Measurements from ENCODE around the gene TCEANC.

Gene TCEANC

GRCh38 chrX:13693341-13693961 lies 40.5 kb downstream of the TCEANC start:
- DNase-seq = no peak

- no peak for DNase-seq
These were observed 41.4 kb downstream of the TCEANC start for GRCh38 chrX:13694359-13694758.

- no peak for DNase-seq
These were observed 42.0 kb downstream of the TCEANC start for GRCh38 chrX:13694983-13695382.

GRCh38 chrX:13695601-13696115 lies 42.7 kb downstream of the TCEANC start:
- DNase-seq = no peak

- DNase-seq = no peak
These were observed 44.5 kb downstream of the TCEANC start for GRCh38 chrX:13697455-13697854.

GRCh38 chrX:13697976-13698375 lies 45.0 kb downstream of the TCEANC start:
- DNase-seq = no peak

- no peak for DNase-seq
These were observed 45.5 kb downstream of the TCEANC start for GRCh38 chrX:13698432-13698831.

- no peak for DNase-seq
These were observed 46.4 kb downstream of the TCEANC start for GRCh38 chrX:13699183-13699826.

GRCh38 chrX:13700380-13700779 lies 47.4 kb downstream of the TCEANC start:
- DNase-seq = no peak

- no peak for DNase-seq
These were observed 49.3 kb downstream of the TCEANC start for GRCh38 chrX:13702111-13702789.

GRCh38 chrX:13703135-13703534 lies 50.2 kb downstream of the TCEANC start:
- DNase-seq = no peak

- no peak for DNase-seq
These were observed 50.6 kb downstream of the TCEANC start for GRCh38 chrX:13703589-13703988.

GRCh38 chrX:13711141-13711540 lies 58.2 kb downstream of the TCEANC start:
- no peak for DNase-seq
